ENCODE measurements around the gene ABCB9. TPM values are rescaled to one million over a fixed set of nuclear protein-coding genes. Genes with fewer than 3 reads are reported as not detected.
"Not testable (repeated sequence)": the region's sequence is repeated elsewhere in the genome, so short reads cannot be mapped to it uniquely, and the experiment has no call there.

ABCB9 gene
- polyA plus RNA-seq, 3 donors: 5.1 to 5.8 (median 5.1) TPM

DNA sequence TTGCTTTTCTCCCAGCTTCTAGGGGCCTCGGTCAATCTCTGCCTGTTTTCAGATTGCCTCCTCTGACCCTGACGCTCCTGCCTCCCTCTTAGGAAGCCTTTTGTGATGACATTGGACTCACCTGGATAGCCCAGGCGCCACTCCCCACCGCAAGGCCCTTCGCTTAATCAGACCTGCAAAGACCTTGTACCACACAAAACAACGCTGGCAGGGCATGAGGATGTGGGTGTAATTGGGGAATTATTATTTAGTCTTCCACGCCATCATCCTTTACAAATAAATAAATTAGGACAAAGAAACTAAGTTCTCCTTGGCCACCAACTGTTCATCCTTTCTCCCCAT lies 62.6 kb downstream of the ABCB9 start:
- DNase-seq (ENCODE audit: low read depth in 3 of 3, low spot score in 2 of 3): no peak

DNA sequence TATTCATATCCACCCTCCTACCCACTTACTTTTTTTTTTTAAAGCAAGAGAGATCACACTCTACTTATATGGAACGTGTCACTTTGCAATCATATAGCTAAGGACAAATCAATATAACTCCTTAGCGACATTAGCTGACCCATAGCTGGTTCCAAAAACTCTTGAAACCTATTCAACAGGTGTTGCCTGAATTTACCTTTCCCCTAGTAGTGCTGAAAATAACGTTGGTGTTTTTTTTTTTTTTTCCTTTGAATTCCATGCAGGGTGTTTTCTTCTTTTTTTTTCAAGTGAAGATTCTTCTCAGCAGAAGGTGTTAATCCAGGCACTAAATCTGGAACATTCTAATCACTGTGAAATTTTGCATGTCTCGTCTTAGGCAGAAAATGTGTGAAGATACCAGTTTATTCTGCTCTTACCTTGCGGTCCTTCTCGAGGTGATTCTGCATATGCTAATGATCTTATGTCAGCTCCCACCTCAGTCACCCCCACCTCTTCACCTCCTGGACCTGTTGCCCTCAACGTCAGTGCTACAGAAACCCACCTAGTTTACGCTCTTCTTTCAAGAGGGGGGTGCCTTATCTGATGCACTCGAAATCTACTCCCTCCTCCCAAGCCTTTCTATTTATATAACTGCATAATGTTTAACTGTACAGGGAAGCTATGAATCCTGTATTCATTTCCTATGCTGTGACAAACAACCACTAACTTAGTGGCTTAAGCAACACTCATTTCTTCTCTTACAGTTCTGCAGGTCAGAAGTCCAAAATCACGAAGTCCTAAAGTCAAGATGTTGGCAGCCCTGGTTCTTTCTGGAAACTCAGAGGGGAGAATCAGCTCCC lies 63.2 kb downstream of the ABCB9 start:
- no peak for DNase-seq (ENCODE audit: low read depth in 3 of 3, low spot score in 2 of 3)

DNA sequence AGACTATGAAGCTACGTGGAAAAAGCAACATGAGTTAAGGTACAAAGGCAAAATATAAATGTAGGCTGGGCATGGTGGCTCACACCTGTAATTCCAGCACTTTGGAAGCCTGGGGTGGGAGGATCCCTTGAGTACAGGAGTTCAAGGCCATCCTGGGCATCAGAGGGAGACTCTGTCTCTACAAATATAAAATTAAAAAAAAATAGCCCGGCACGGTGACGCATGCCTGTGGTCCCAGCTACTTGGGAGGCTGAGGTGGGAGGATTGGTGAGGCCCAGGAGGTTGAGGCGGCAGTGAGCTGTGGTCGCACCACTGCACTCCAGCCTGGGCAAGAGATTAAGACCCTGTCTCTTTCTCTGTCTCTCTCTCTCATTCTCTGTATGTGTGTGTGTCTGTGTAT lies 66.4 kb downstream of the ABCB9 start:
- DNase-seq (ENCODE audit: low read depth in 3 of 3, low spot score in 2 of 3): no peak

DNA sequence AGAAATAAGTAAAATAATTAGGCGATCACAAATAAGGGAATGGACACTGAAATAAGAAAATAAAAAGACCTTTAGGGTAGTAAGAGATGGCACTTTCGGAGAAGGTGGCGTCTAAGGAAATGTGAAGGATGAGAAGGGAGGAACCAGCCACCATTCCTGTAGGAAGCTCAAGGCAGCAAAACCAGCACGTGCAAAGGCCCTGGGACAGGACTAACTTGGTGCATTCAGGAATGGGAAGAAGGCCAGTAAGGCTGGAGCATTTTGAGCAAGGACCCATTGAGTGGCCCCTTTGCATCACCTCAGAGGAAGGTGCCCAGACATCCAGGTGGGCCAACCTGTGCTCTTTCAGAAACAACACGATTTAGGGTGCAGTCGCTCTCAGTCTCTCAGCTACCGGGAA lies 69.6 kb downstream of the ABCB9 start:
- no peak for DNase-seq (ENCODE audit: low read depth in 3 of 3, low spot score in 2 of 3)

- DNase-seq (ENCODE audit: low read depth in 3 of 3, low spot score in 2 of 3): peak in 2 of 3 donors; percentile 73 to 75
Measured at GRCh38 chr12:122895704-122896636, 70.3 kb downstream of the ABCB9 start, which contains the start of gene VPS37B. VPS37B (minus strand) TSS chr12:122896124; CDS start chr12:122896062, 62 bp downstream.

DNA sequence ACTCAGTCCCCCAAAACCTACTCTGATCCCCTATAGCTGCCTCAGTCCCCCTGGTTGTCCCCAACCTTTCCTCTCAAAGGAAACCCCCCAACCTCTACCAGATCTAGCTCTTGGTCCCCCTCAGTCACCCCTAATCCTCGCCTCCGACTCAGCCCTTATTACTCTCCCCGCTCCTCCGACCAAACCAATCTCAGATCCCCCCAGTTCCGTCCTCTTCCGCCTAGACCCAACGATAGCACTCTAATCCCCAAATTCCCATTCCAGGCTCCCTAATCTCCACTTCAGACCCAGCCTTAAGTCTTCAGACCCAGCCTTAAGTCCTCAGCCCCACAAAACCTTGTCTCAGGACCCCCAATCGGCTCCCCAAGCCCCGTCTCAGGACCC lies 71.0 kb downstream of the ABCB9 start:
- no peak for DNase-seq (ENCODE audit: low read depth in 3 of 3, low spot score in 2 of 3)

DNA sequence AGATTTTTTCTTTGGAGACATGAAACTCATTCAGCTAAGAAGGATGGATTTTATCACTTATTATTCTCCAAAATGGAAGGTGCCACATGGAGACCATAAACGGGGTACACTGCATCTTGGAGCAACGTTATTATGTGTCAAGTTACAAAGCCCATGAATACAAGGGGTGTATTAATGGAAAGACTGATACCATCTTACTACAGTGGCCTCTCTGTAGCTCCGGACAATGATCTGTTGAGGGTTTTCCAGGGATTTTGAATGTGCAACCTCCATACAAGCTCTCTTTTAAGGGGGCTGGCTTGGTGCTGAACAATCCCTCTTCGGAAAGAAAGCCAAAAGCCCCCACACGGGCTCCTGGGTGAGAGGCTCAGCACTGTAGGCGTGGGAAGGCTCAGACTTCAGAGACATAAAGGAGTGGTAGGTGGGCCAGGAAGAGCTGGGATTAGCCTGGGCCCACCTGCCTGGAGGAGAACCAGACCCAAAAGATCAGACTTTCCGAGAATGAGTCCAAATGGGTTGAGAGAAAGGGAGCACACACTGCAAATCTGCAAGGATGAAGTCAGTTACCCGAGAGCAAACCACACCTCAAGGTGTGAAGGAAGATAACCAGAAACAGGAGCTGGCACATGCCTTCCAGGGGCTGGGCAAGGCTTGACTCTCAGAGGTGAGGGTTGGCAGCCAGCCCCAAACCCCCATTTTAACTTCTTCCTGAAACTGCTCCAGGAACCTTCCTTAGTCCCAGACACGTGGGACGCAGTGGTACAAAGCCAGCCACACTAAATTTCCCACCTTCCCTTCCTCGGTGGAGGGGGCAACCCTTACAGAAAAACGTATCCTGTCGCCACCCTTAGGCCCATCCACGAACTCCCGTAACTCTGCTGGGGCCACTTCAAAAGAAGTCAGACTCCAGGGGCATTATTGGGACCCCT lies 71.8 kb downstream of the ABCB9 start:
- DNase-seq (ENCODE audit: low read depth in 3 of 3, low spot score in 2 of 3): no peak

DNA sequence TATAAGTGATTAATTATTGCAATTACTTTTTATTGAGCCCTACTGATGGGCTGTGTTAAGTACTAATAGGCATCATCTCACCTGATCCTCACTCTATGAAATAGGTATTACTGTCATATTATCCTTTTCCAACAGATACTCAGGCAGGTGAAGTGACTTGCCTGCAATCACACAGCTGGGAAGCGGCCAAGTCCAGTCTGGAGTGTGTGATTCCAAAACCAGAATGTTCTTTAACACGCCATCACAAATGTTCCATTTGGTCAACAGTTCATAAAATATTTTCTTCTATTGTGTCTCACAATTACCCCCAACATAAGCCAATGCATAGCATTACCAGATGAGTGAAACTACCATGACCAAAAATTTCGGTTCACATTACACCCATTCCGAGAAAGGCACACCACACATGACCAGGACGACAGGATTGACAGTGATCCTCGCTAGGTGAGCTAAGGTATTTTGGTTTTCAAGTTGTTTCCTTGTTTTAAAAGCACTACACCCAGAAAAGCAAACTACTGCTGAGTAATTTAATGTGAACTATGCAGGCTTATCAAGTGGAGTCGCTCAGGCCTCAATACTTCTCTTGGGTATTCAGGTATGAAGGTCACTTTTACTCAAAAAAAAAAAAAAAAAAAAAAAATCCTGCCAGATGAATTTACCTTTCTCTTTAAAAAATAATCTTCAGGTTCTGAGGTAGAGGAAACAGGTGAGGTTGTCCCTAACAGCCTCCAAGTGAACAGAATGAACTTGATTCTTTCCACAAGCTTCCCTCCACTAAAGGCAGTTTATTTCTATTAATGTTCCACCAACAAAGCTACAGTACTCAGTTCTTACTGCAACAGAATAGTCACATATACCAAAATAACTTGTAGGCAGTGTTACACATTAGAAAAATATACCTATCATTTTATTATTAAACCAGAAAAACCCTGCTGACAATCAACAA lies 72.8 kb downstream of the ABCB9 start:
- DNase-seq (ENCODE audit: low read depth in 3 of 3, low spot score in 2 of 3): no peak

GRCh38 chr12:122892724-122893123 lies 73.5 kb downstream of the ABCB9 start:
- DNase-seq (ENCODE audit: low read depth in 3 of 3, low spot score in 2 of 3): not testable (repeated sequence)

DNA sequence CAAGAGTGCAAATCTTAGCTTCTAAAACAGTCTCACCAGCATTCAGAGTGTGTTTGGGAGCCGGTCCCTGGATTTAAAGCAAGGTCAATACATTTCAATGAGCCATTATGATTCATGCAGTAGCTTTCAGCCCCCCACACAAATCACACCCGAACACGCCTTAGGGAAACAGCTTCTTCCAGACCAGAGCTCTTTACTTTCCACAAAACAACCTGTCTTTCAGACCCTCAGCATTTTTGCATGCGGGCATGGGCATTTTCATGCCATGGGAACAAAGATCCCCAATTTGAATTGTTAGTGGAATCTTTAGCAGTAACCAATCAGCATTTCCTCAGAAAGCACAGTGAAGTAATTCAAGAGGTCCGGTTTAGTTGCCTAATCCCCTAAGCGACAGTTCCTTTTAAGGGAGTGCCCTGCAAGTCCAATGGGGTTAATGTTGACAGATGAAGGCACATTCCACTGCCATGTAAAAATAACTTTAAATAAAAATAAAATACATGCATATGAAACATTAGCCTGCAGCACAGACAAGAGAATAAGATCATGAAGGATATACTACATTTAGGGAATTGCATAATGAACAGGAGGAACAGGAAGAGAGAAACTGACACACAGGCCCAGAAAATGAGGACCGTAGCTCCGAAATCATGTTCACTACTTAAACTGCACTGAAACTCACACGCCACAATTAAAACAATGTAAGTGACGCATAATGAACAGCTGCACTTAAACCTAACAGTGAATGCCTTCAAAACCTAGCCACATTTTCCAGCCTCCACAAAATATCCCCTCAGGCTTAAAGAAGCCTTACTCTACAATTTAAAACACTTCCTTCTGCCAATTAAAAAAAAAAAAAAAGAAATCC lies 74.4 kb downstream of the ABCB9 start:
- DNase-seq (ENCODE audit: low read depth in 3 of 3, low spot score in 2 of 3): no peak

- DNase-seq (ENCODE audit: low read depth in 3 of 3, low spot score in 2 of 3): no peak
Measured at GRCh38 chr12:122889761-122890520, 76.3 kb downstream of the ABCB9 start.

GRCh38 chr12:122888232-122888752 lies 78.0 kb downstream of the ABCB9 start:
- DNase-seq (ENCODE audit: low read depth in 3 of 3, low spot score in 2 of 3): no peak

- no peak for DNase-seq (ENCODE audit: low read depth in 3 of 3, low spot score in 2 of 3)
Measured at GRCh38 chr12:122887819-122888212, 78.4 kb downstream of the ABCB9 start.

- no peak for DNase-seq (ENCODE audit: low read depth in 3 of 3, low spot score in 2 of 3)
Measured at GRCh38 chr12:122886851-122887818, 79.1 kb downstream of the ABCB9 start.

GRCh38 chr12:122886161-122886560 lies 80.1 kb downstream of the ABCB9 start:
- DNase-seq (ENCODE audit: low read depth in 3 of 3, low spot score in 2 of 3): no peak

GRCh38 chr12:122884860-122885259 lies 81.4 kb downstream of the ABCB9 start:
- DNase-seq (ENCODE audit: low read depth in 3 of 3, low spot score in 2 of 3): no peak

Measured in right renal cortex interstitium (tissue), 3 donors.